ENCODE measurements around the gene NXPE4. TPM values are rescaled to one million over a fixed set of nuclear protein-coding genes. Genes with fewer than 3 reads are reported as not detected.
"Not testable (repeated sequence)": the region's sequence is repeated elsewhere in the genome, so short reads cannot be mapped to it uniquely, and the experiment has no call there.

NXPE4 gene
- total RNA-seq, 1 donor from 2014 or later = not detected

GRCh38 chr11:114617157-114618124 is 21.9 kb upstream of the NXPE4 start:
- Mint-ChIP-seq H3K27me3 (ENCODE audit: unreplicated experiment) (no peaks in the 10 kb centered on the region), H3K4me3 (ENCODE audit: unreplicated experiment) (no peak overlapping the region), H3K9me3 (ENCODE audit: unreplicated experiment) (peaks cover 13% of the 10 kb centered on the region), H3K36me3 (ENCODE audit: unreplicated experiment) (no peaks in the 10 kb centered on the region), H3K4me1 (ENCODE audit: unreplicated experiment) (no peaks in the 10 kb centered on the region), H3K27ac (ENCODE audit: unreplicated experiment) (no peak overlapping the region)
- DNase-seq (ENCODE audit: extremely low spot score, unreplicated experiment) = peak; percentile 46
- TF ChIP-seq CTCF (IDR thresholded peaks at IDR 0.05) = no peak

- Mint-ChIP-seq H3K27me3 (ENCODE audit: unreplicated experiment) (no peaks in the 10 kb centered on the region), H3K4me1 (ENCODE audit: unreplicated experiment) (no peaks in the 10 kb centered on the region), H3K9me3 (ENCODE audit: unreplicated experiment) (peaks cover 13% of the 10 kb centered on the region), H3K27ac (ENCODE audit: unreplicated experiment) (no peak overlapping the region), H3K4me3 (ENCODE audit: unreplicated experiment) (no peak overlapping the region), H3K36me3 (ENCODE audit: unreplicated experiment) (no peaks in the 10 kb centered on the region)
- no peak for TF ChIP-seq CTCF (IDR thresholded peaks at IDR 0.05)
- peak; percentile 13 for DNase-seq (ENCODE audit: extremely low spot score, unreplicated experiment)
Measured at GRCh38 chr11:114616516-114616915, 20.9 kb upstream of the NXPE4 start.

- peak; percentile 13 for DNase-seq (ENCODE audit: extremely low spot score, unreplicated experiment)
- H3K36me3 Mint-ChIP-seq (ENCODE audit: unreplicated experiment) = no peaks in the 10 kb centered on the region
- no peak overlapping the region for H3K4me3 Mint-ChIP-seq (ENCODE audit: unreplicated experiment)
- no peak overlapping the region for H3K27ac Mint-ChIP-seq (ENCODE audit: unreplicated experiment)
- TF ChIP-seq CTCF (IDR thresholded peaks at IDR 0.05) = no peak
- peaks cover 17% of the 10 kb centered on the region for H3K9me3 Mint-ChIP-seq (ENCODE audit: unreplicated experiment)
- no peaks in the 10 kb centered on the region for H3K4me1 Mint-ChIP-seq (ENCODE audit: unreplicated experiment)
- no peaks in the 10 kb centered on the region for H3K27me3 Mint-ChIP-seq (ENCODE audit: unreplicated experiment)
Measured at GRCh38 chr11:114615448-114616361, 20.1 kb upstream of the NXPE4 start.

- Mint-ChIP-seq H3K4me1 (ENCODE audit: unreplicated experiment) (no peaks in the 10 kb centered on the region), H3K36me3 (ENCODE audit: unreplicated experiment) (no peaks in the 10 kb centered on the region), H3K27ac (ENCODE audit: unreplicated experiment) (no peak overlapping the region), H3K27me3 (ENCODE audit: unreplicated experiment) (no peaks in the 10 kb centered on the region), H3K9me3 (ENCODE audit: unreplicated experiment) (peaks cover 17% of the 10 kb centered on the region), H3K4me3 (ENCODE audit: unreplicated experiment) (no peak overlapping the region)
- no peak for TF ChIP-seq CTCF (IDR thresholded peaks at IDR 0.05)
- DNase-seq (ENCODE audit: extremely low spot score, unreplicated experiment) = peak; percentile 42
Measured at GRCh38 chr11:114614127-114614720, 18.6 kb upstream of the NXPE4 start.

GRCh38 chr11:114613094-114613493 is 17.5 kb upstream of the NXPE4 start:
- not testable (repeated sequence) for H3K27me3 Mint-ChIP-seq (ENCODE audit: unreplicated experiment); H3K4me1 Mint-ChIP-seq (ENCODE audit: unreplicated experiment); H3K36me3 Mint-ChIP-seq (ENCODE audit: unreplicated experiment); H3K27ac Mint-ChIP-seq (ENCODE audit: unreplicated experiment); H3K4me3 Mint-ChIP-seq (ENCODE audit: unreplicated experiment)
- peak; percentile 21 for DNase-seq (ENCODE audit: extremely low spot score, unreplicated experiment)
- H3K9me3 Mint-ChIP-seq (ENCODE audit: unreplicated experiment) = peaks cover 18% of the 10 kb centered on the region
